BJ (cell line): ENCODE measurements around the gene PPP2R2D. TPM values are rescaled to one million over a fixed set of nuclear protein-coding genes. Genes with fewer than 3 reads are reported as not detected.
"Not testable (repeated sequence)": the region's sequence is repeated elsewhere in the genome, so short reads cannot be mapped to it uniquely, and the experiment has no call there.

ENCODE experiments used
- CTCF ChIA-PET: fragments of 350-600 bp; formaldehyde crosslinking; extraction: SDS; loops from one replicate; lab custom pipeline; 2021; ENCODE audit warnings: antibody characterized with exemption, inconsistent platforms; lab: Yijun Ruan, JAX
- POLR2A ChIA-PET: fragments of 300-600 bp; sonication (Branson Sonifier 250); formaldehyde crosslinking; extraction: SDS; loops from one replicate; lab custom pipeline; 2021; ENCODE audit warnings: antibody characterized with exemption; lab: Charles Lee
- DNase-seq: peaks from one replicate; pipeline ENCODE4 v3.0.0-alpha.2; 2011; ENCODE audit warnings: low read depth
- H3K27me3 ChIP-seq: 2 replicates; pipeline ENCODE4 v1.6.0; 2011; ENCODE audit warnings: low read length; ENCODE audit not compliant: control insufficient read depth, insufficient read depth
- H3K36me3 ChIP-seq: 2 replicates; pipeline ENCODE4 v1.5.1; 2011; ENCODE audit warnings: low read length; ENCODE audit not compliant: control insufficient read depth, insufficient read depth
- H3K4me3 ChIP-seq: 2 replicates; pipeline ENCODE4 v1.5.1; 2011; ENCODE audit warnings: low read depth, mild to moderate bottlenecking, control low read depth, low read length
- polyA plus RNA-seq: library from polyadenylated mRNA; depleted of rRNA; stranded (reverse); fragments of >200 nt; gene quantifications from 2 replicates; pipeline ENCODE4 v1.2.3, GENCODE V29; 2011
- TF ChIP-seq, protein P1 (sequence below): IDR thresholded peaks from 2 replicates; pipeline ENCODE4 v1.5.1; 2011; ENCODE audit warnings: low read depth, mild to moderate bottlenecking, control low read depth, inconsistent platforms, low read length, moderate library complexity; ENCODE audit not compliant: insufficient read depth

PPP2R2D gene
- polyA plus RNA-seq, 1 experiment, result 31.2 TPM

GRCh38 chr10:131981429-131982184 is 80.8 kb downstream of the PPP2R2D start, which contains the start of gene BNIP3:
BNIP3 (minus strand) TSS chr10:131981923; CDS start chr10:131981806, 117 bp downstream.
- H3K36me3 ChIP-seq, result peaks cover 1% of the 10 kb centered on the region; the same call in 1 of the 2 replicates
- TF ChIP-seq, protein P1, sequence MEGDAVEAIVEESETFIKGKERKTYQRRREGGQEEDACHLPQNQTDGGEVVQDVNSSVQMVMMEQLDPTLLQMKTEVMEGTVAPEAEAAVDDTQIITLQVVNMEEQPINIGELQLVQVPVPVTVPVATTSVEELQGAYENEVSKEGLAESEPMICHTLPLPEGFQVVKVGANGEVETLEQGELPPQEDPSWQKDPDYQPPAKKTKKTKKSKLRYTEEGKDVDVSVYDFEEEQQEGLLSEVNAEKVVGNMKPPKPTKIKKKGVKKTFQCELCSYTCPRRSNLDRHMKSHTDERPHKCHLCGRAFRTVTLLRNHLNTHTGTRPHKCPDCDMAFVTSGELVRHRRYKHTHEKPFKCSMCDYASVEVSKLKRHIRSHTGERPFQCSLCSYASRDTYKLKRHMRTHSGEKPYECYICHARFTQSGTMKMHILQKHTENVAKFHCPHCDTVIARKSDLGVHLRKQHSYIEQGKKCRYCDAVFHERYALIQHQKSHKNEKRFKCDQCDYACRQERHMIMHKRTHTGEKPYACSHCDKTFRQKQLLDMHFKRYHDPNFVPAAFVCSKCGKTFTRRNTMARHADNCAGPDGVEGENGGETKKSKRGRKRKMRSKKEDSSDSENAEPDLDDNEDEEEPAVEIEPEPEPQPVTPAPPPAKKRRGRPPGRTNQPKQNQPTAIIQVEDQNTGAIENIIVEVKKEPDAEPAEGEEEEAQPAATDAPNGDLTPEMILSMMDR, result no peak
- peak; percentile 76 for DNase-seq
- ChIA-PET CTCF (interaction anchor here (1.5 kb wide), 1 partner anchor 42 kb away, joined by 8 read pairs; no protein-coding TSS in a partner anchor), POLR2A (no interaction called here)
- H3K27me3 ChIP-seq, result no peaks in the 10 kb centered on the region
- peak within 1 kb of the TSS; percentile 90 for H3K4me3 ChIP-seq

DNA sequence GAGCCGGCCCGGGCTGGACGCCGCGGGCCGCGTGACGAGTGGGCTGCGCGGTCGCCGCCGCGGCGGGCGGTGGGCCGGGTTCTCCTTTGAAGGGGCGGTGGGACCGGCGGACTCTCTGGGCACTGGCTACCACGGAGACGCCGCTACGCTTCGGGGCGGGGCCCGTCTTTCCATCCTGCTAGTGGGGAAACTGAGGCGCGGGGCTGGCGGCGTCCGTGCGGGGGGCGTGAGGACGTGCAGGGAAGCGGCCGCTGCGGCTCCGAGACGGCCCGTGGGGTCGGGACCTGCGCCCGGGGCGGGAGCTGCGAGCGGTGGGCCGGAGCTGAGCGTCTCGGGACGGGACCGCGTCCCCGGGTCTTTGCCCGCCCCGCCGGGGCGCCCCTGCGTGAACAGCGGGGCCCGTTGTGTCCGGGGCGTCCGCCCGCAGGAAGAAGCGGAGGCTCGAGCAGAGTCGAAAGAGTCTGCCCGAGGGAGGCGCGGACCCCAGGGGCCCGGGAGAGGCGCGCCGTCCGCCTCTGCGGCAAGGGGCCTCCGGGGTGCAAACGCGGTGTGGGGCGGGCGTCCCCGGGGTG is 81.5 kb downstream of the PPP2R2D start:
- H3K36me3 ChIP-seq, result peaks cover 1% of the 10 kb centered on the region; the same call in 1 of the 2 replicates
- POLR2A ChIA-PET, result no interaction called here
- CTCF ChIA-PET, result no interaction called here
- H3K27me3 ChIP-seq, result no peaks in the 10 kb centered on the region
- H3K4me3 ChIP-seq, result peak overlapping the region; percentile 62
- TF ChIP-seq, protein P1, result no peak
- DNase-seq, result no peak

GRCh38 chr10:131982796-131983195 is 82.0 kb downstream of the PPP2R2D start:
- no peak for DNase-seq
- H3K36me3 ChIP-seq, result peaks cover 1% of the 10 kb centered on the region; the same call in 1 of the 2 replicates
- H3K4me3 ChIP-seq, result peak overlapping the region; percentile 62
- no peaks in the 10 kb centered on the region for H3K27me3 ChIP-seq
- POLR2A ChIA-PET, result no interaction called here
- CTCF ChIA-PET, result no interaction called here
- TF ChIP-seq, protein P1, result no peak

- TF ChIP-seq, protein P1, result no peak
- ChIA-PET CTCF (interaction anchor here (0.7 kb wide), 1 partner anchor 13 kb away, joined by 3 read pairs; no protein-coding TSS in a partner anchor), POLR2A (no interaction called here)
- peak; percentile 84 for DNase-seq
- Histone ChIP-seq H3K36me3 (no peaks in the 10 kb centered on the region), H3K27me3 (no peaks in the 10 kb centered on the region), H3K4me3 (no peak overlapping the region)
These were observed 83.0 kb downstream of the PPP2R2D start for GRCh38 chr10:131983780-131984179.

- CTCF ChIA-PET, result not testable (repeated sequence)
These were observed 86.0 kb downstream of the PPP2R2D start for GRCh38 chr10:131986851-131987250.

DNA sequence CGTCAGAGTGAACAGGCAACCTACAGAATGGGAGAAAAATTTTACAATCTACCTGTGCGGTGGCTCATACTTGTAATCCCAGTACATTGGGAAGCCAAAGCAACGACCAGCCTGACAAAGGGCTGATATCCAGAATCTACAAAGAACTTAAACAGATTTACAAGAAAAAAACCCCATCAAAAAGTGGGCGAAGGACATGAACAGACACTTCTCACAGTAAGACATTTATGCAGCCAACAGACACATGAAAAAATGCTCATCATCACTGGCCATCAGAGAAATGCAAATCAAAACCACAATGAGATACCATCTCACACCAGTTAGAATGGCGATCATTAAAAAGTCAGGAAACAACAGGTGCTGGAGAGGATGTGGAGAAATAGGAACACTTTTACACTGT is 86.5 kb downstream of the PPP2R2D start:
- H3K36me3 ChIP-seq, H3K27me3 ChIP-seq, H3K4me3 ChIP-seq, CTCF ChIA-PET, POLR2A ChIA-PET, DNase-seq: not testable (repeated sequence)

More at GRCh38 chr10:131986851-131987250, 86.0 kb downstream of the PPP2R2D start:
- H3K4me3 ChIP-seq, H3K27me3 ChIP-seq, POLR2A ChIA-PET, DNase-seq, H3K36me3 ChIP-seq: not testable (repeated sequence)

GRCh38 chr10:131987786-131988185 is 87.0 kb downstream of the PPP2R2D start:
- H3K27me3 ChIP-seq, POLR2A ChIA-PET, H3K4me3 ChIP-seq, DNase-seq, H3K36me3 ChIP-seq, CTCF ChIA-PET: not testable (repeated sequence)
